Mammary epithelial cell (primary cell): Measurements from ENCODE around the gene RSRC1.

Experiments
- EZH2 ChIP-seq: IDR thresholded peaks from 2 replicates; pipeline ENCODE4 v1.6.1; 2012; ENCODE audit warnings: low read length, inconsistent platforms, borderline replicate concordance
- TF ChIP-seq, protein P1 (sequence below), 2 donors: IDR thresholded peaks in 1 of 2; conservative IDR thresholded peaks in 1 of 2; 2 replicates each; pipeline ENCODE4 v1.5.1; 2011 to 2012; ENCODE audit warnings: inconsistent platforms in 2 of 2, low read length in 2 of 2, mild to moderate bottlenecking in 2 of 2, control low read depth in 1 of 2, low read depth in 1 of 2; ENCODE audit not compliant: insufficient read depth in 1 of 2; ENCODE audit errors: extremely low read depth in 1 of 2

DNA sequence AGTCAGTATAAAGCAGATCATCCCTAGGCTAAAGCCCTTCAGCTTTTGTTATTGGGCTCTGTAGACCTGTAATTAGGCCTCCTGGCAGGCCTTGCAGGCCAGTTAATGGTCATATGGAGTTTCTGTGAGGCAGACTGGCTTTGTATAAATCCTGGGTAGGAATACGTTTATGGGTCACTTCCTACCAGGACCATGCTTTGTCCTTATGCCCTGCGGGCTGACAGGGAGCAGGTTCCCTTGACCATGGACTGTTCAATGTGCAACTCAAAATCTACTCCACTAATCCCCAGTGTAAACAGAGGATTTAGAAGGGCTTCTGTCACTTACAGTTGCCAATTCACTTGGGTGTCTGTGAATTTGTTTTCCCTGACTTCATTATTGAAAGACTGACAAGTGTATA, 258.4 kb downstream of the RSRC1 start:
- TF ChIP-seq, protein P1, sequence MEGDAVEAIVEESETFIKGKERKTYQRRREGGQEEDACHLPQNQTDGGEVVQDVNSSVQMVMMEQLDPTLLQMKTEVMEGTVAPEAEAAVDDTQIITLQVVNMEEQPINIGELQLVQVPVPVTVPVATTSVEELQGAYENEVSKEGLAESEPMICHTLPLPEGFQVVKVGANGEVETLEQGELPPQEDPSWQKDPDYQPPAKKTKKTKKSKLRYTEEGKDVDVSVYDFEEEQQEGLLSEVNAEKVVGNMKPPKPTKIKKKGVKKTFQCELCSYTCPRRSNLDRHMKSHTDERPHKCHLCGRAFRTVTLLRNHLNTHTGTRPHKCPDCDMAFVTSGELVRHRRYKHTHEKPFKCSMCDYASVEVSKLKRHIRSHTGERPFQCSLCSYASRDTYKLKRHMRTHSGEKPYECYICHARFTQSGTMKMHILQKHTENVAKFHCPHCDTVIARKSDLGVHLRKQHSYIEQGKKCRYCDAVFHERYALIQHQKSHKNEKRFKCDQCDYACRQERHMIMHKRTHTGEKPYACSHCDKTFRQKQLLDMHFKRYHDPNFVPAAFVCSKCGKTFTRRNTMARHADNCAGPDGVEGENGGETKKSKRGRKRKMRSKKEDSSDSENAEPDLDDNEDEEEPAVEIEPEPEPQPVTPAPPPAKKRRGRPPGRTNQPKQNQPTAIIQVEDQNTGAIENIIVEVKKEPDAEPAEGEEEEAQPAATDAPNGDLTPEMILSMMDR (conservative IDR thresholded peaks at IDR 0.05 in 1 of 2, IDR thresholded peaks at IDR 0.05 in 1 of 2; ENCODE audit: extremely low read depth in 1 of 2, insufficient read depth in 1 of 2, low read depth in 1 of 2, low read length in 2 of 2) = no peak
- no peak for TF ChIP-seq EZH2
